PFSK-1 (cell line): ENCODE results near the gene C2CD2L.

Source experiments
- FOXP2 ChIP-seq: optimal IDR thresholded peaks from 2 replicates; pipeline ENCODE3; 2011; ENCODE audit warnings: borderline replicate concordance, control low read depth, inconsistent platforms; ENCODE audit not compliant: insufficient read depth; ENCODE audit errors: extremely low read length, extremely low read depth
- POLR2AphosphoS5 ChIP-seq: IDR thresholded peaks from 2 replicates; pipeline ENCODE4 v1.6.1; 2012; ENCODE audit warnings: low read depth, mild to moderate bottlenecking, control low read depth, low read length, moderate library complexity
- SIN3A ChIP-seq: IDR thresholded peaks from 2 replicates; pipeline ENCODE4 v1.6.1; 2012; ENCODE audit warnings: mild to moderate bottlenecking, low read length, moderate library complexity, borderline replicate concordance; ENCODE audit not compliant: insufficient read depth
- TAF1 ChIP-seq: IDR thresholded peaks from 2 replicates; pipeline ENCODE4 v1.6.1; 2012; ENCODE audit warnings: low read length, control low read depth, borderline replicate concordance; ENCODE audit not compliant: insufficient read depth
- TF ChIP-seq, protein P1 (sequence below), 2 experiments: IDR thresholded peaks; 2 replicates each; pipeline versions ENCODE4 v1.6.1 to v1.8.0; 2011 to 2012; ENCODE audit warnings: low read depth in 2 of 2, low read length in 2 of 2, control low read depth in 1 of 2, inconsistent platforms in 1 of 2, mild to moderate bottlenecking in 1 of 2, moderate library complexity in 1 of 2; ENCODE audit not compliant: insufficient read depth in 1 of 2

The C2CD2L gene

DNA sequence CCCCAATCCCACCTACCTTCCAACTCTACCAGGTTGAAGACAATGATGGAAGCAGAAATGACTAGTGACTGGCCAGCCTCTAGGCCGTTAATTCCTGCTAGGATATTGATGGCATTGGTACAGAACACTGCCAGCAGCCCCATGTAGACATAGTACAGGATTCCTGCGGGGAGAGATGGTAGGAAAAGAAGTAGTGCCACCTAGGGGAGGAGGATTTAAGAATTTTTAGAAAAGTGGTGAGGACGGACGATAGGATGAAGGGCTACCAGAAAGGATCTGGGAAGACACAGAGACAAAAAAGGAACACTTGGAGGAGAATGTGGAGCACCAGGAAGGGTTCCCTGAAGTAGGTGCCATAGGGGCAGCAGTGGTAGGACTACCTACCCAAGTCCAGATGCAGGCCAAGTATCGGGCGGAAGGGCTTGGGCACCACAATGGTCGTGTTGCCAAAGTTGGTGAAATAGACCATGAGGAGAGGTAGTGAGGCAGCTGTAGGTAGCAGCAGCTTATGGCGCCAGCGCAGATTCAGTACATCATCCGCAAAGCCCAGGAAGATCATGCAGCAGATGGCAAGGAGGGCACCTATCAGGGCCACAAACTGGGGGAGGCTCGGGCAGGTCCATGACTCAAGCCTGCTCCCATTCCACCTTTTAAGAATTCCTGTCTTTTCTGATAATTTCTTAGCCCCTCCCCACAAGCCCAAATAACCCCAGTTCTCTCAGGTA, 6.7 kb upstream of the C2CD2L start:
- TF ChIP-seq SIN3A = no peak
- TF ChIP-seq FOXP2 = no peak
- TF ChIP-seq, protein P1, sequence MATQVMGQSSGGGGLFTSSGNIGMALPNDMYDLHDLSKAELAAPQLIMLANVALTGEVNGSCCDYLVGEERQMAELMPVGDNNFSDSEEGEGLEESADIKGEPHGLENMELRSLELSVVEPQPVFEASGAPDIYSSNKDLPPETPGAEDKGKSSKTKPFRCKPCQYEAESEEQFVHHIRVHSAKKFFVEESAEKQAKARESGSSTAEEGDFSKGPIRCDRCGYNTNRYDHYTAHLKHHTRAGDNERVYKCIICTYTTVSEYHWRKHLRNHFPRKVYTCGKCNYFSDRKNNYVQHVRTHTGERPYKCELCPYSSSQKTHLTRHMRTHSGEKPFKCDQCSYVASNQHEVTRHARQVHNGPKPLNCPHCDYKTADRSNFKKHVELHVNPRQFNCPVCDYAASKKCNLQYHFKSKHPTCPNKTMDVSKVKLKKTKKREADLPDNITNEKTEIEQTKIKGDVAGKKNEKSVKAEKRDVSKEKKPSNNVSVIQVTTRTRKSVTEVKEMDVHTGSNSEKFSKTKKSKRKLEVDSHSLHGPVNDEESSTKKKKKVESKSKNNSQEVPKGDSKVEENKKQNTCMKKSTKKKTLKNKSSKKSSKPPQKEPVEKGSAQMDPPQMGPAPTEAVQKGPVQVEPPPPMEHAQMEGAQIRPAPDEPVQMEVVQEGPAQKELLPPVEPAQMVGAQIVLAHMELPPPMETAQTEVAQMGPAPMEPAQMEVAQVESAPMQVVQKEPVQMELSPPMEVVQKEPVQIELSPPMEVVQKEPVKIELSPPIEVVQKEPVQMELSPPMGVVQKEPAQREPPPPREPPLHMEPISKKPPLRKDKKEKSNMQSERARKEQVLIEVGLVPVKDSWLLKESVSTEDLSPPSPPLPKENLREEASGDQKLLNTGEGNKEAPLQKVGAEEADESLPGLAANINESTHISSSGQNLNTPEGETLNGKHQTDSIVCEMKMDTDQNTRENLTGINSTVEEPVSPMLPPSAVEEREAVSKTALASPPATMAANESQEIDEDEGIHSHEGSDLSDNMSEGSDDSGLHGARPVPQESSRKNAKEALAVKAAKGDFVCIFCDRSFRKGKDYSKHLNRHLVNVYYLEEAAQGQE (IDR thresholded peaks at IDR 0.05; ENCODE audit: insufficient read depth in 1 of 2, low read depth in 2 of 2, low read length in 2 of 2) = no peak
- TF ChIP-seq POLR2AphosphoS5 = no peak
- no peak for TF ChIP-seq TAF1

DNA sequence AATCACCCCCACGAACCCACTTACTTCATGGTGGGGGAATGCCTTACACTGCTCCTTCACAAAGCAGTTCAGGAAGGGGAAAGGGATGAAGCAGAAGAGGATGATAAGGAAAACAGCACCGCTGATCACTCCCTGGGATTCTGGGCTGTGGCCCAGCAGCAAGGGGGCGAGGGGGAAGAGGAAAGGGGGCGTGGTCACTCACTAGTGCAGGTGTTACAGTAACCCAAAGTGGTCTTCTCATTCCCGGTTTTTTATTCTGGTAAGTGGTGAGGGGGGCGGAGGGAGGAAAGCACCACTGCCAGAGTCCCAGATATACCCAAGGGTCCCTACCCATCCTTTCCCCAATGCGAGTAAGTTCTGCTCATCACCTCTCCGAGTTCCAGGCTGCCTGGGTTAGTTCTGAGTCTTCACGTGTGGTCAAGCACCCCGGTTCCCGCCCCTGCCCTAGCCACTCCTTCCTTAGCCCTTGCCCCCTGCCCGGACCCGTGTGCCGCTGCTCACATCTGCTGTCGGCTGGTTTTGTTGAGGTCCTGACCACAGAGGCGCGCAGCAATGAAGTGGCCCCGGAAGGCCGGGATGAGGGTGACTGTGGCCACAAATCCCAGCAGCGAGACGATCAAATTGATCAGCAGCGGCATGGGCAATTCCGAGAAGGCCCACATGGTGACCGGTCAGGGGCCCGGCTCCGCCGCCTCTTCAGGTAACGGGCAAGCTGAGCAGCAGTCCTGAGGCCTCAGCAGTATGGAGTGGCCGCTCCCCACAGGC, 6.0 kb upstream of the C2CD2L start:
- no peak for TF ChIP-seq FOXP2
- peak; percentile 90; the same call in 1 of the 2 replicates for TF ChIP-seq SIN3A

DNA sequence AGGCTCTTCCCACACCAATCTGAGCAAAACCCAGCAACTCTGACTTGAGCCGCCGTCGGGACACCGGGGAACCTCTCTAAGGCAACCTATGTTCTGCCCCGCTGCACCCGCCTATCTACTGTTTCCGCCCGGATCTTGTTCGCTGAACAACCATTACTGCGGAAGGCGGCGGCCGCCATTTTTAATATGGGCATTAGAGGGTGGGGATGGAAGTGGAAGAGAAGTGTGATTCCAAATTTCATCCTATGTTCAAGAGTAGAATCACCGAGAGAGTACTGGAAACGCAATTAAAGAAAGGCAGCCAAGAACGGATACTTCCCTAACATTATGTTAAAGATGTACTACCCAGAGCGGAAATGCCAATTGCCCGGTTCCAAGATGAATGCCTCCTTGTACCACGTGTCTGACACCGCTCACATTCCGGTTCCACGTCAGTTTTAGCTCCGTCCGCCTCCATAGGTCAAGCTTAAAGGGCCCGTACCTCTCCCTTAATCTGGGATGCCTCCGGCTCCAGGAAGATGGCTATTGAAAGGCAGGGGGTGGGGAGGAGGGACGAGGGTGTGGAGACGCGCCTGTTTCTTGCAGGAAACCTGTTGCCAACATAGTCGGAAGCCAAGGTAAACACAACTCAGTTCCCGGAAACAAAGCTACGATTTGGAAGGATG, 5.3 kb upstream of the C2CD2L start, which contains the start of gene DPAGT1:
TSS of gene DPAGT1 (minus strand) at position 95 of the 665 bp plus-strand sequence. CDS start 198 bp downstream, outside the sequence.
- TF ChIP-seq FOXP2 = peak; percentile 94
- TF ChIP-seq, protein P1 (IDR thresholded peaks at IDR 0.05; ENCODE audit: insufficient read depth in 1 of 2, low read depth in 2 of 2, low read length in 2 of 2) = peak in 1 of 2 experiments; percentile 49; a peak in 1 of 4 replicates
- 0 out of 2 replicates have a peak, but pooled peaks have one; percentile 23 for TF ChIP-seq POLR2AphosphoS5
- peak; percentile 35; the same call in 1 of the 2 replicates for TF ChIP-seq TAF1
- TF ChIP-seq SIN3A = peak; percentile 79; the same call in 1 of the 2 replicates

DNA sequence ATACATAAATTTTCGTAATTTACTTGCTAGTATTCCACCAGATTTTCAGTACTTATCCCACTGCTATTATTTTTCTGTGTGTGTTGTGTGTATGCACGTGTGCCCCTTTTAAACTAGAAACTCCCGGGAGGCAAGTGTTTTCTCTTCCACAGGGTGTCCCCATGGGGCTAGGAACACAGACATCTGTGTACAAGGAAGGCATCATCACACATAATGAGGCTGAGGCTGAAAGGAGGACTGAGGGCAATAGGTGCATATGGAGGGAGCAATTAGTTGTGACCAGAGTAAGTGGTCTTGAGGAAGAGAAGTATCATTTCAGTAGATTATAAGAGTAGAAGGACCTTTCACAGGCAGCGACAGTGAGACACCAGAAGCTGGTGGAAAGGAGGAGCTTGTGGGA, 3.4 kb upstream of the C2CD2L start:
- TF ChIP-seq FOXP2 (no peak), POLR2AphosphoS5 (no peak), SIN3A (no peak), TAF1 (no peak)
- TF ChIP-seq, protein P1 (IDR thresholded peaks at IDR 0.05; ENCODE audit: insufficient read depth in 1 of 2, low read depth in 2 of 2, low read length in 2 of 2) = no peak

DNA sequence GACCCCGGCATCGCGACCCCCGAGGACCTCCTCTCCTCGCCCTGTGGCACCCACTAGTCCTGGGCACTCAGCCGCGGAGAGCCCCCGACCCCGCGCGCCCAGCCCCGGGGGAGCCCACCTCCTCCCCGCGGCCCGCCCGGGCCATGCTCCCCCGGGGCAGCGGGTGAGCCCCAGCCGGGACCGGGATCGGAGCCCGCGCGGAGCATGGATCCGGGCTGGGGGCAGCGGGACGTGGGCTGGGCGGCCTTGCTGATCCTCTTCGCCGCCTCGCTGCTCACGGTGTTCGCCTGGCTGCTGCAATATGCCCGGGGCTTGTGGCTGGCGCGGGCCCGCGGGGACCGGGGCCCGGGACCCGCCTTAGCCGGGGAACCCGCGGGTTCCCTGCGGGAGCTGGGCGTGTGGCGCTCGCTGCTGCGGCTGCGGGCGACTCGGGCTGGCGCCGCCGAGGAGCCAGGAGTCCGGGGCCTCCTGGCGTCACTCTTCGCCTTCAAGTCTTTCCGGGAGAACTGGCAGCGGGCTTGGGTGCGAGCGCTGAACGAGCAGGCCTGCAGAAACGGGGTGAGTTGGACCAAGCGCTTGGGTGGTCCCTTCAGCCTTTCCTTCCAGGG, 498 bp downstream of the C2CD2L start:
- TF ChIP-seq, protein P1 (IDR thresholded peaks at IDR 0.05; ENCODE audit: insufficient read depth in 1 of 2, low read depth in 2 of 2, low read length in 2 of 2) = no peak
- TF ChIP-seq TAF1 (no peak), FOXP2 (no peak), POLR2AphosphoS5 (no peak), SIN3A (no peak)
